Endothelial cell of umbilical vein (primary cell): ENCODE results near the gene KCNH8. TPM values are rescaled to one million over a fixed set of nuclear protein-coding genes. Genes with fewer than 3 reads are reported as not detected.

ENCODE experiments used
- BruUV-seq: library from RNA; stranded (reverse); fragments of 400-500 nt; replicated peaks from 2 replicates; lab custom pipeline; 2021; lab: Mats Ljungman, UMichigan
- CTCF ChIA-PET: fragments of 300-600, 350-600 bp; sonication (Branson Sonifier 250); formaldehyde crosslinking; loops from one replicate; lab custom pipeline; 2021; ENCODE audit warnings: antibody characterized with exemption, inconsistent platforms; lab: Charles Lee
- POLR2A ChIA-PET: fragments of 300-600, 350-600 bp; sonication (Branson Sonifier 250); formaldehyde crosslinking; loops from one replicate; lab custom pipeline; 2021; ENCODE audit warnings: antibody characterized with exemption, inconsistent platforms; lab: Charles Lee
- DNase-seq: peaks from one replicate; pipeline ENCODE4 v3.0.0-alpha.2; 2011; ENCODE audit warnings: low read depth, low spot score
- FAIRE-seq: peaks from 2 replicates; lab custom pipeline; 2011; peaks lifted over from hg19 to GRCh38; lab: Jason Lieb, UNC
- H2AFZ ChIP-seq: 2 replicates; pipeline ENCODE4 v1.6.0; 2012; ENCODE audit warnings: low read depth, low read length, control low read depth, inconsistent platforms
- H3K27ac ChIP-seq: 2 replicates; pipeline ENCODE4 v1.5.1; 2011; ENCODE audit warnings: low read depth, mild to moderate bottlenecking, control low read depth, low read length, moderate library complexity; ENCODE audit not compliant: insufficient read depth
- H3K27me3 ChIP-seq, 2 experiments: 2 replicates each; pipeline versions ENCODE4 v1.6.0 to v1.6.1; 2011; ENCODE audit warnings: low read length in 2 of 2, mixed read lengths in 1 of 2; ENCODE audit not compliant: control insufficient read depth in 2 of 2, insufficient read depth in 2 of 2
- H3K36me3 ChIP-seq, 2 experiments: 2 replicates in 1 of 2; 3 replicates in 1 of 2; pipeline ENCODE4 v1.5.1; 2011; ENCODE audit warnings: low read length in 2 of 2, mild to moderate bottlenecking in 1 of 2, moderate library complexity in 1 of 2; ENCODE audit not compliant: control insufficient read depth in 2 of 2, insufficient read depth in 2 of 2; ENCODE audit errors: extremely low read depth in 1 of 2
- H3K4me1 ChIP-seq: 3 replicates; pipeline ENCODE4 v1.5.1; 2011; ENCODE audit warnings: mild to moderate bottlenecking, low read length; ENCODE audit not compliant: control insufficient read depth, insufficient read depth; ENCODE audit errors: extremely low read depth
- H3K4me2 ChIP-seq: 2 replicates; pipeline ENCODE4 v1.6.1; 2011; ENCODE audit warnings: low read length, control low read depth, mixed read lengths; ENCODE audit not compliant: insufficient read depth
- H3K4me3 ChIP-seq, 3 experiments: fragments of 200-600 bp in 1 of 3; sonication (generic), shearing (Covaris generic) in 1 of 3; replicated peaks in 1 of 3; 2 replicates each; pipeline ENCODE4 v1.5.1; 2011 to 2016; ENCODE audit warnings: control low read depth in 3 of 3, low read length in 3 of 3, mild to moderate bottlenecking in 2 of 3, inconsistent platforms in 1 of 3, low read depth in 1 of 3, moderate library complexity in 1 of 3; ENCODE audit not compliant: insufficient read depth in 1 of 3
- H3K79me2 ChIP-seq: 2 replicates; pipeline ENCODE4 v1.6.0; 2012; ENCODE audit warnings: low read length, inconsistent platforms; ENCODE audit not compliant: control insufficient read depth, insufficient read depth
- H3K9ac ChIP-seq: replicated peaks from 2 replicates; pipeline ENCODE3; 2011; ENCODE audit warnings: low read length, control low read depth; ENCODE audit not compliant: insufficient read depth; ENCODE audit errors: extremely low read depth
- H3K9me1 ChIP-seq: replicated peaks from 3 replicates; pipeline ENCODE4 v1.6.0; 2011; ENCODE audit warnings: mild to moderate bottlenecking, low read length; ENCODE audit not compliant: control insufficient read depth, insufficient read depth; ENCODE audit errors: extremely low read depth
- H3K9me3 ChIP-seq: replicated peaks from 2 replicates; pipeline ENCODE4 v1.5.1; 2012; ENCODE audit warnings: low read length, inconsistent platforms; ENCODE audit not compliant: control insufficient read depth, insufficient read depth
- H4K20me1 ChIP-seq: replicated peaks from 2 replicates; pipeline ENCODE3; 2011; ENCODE audit warnings: mild to moderate bottlenecking, low read length; ENCODE audit not compliant: control insufficient read depth, insufficient read depth; ENCODE audit errors: extremely low read depth
- CTCF ChIP-seq, 2 donors: IDR thresholded peaks; 1 replicate in 1 of 2; 2 replicates in 1 of 2; pipeline ENCODE4 v1.5.1; 2011; ENCODE audit warnings: low read length in 2 of 2, mild to moderate bottlenecking in 2 of 2, moderate library complexity in 2 of 2, control low read depth in 1 of 2, inconsistent platforms in 1 of 2, low read depth in 1 of 2; ENCODE audit not compliant: insufficient read depth in 1 of 2; ENCODE audit errors: extremely low read depth in 1 of 2
- EZH2 ChIP-seq: IDR thresholded peaks from 2 replicates; pipeline ENCODE4 v1.6.1; 2012; ENCODE audit warnings: borderline replicate concordance, low read depth, mild to moderate bottlenecking, moderate library complexity, low read length, inconsistent platforms; ENCODE audit not compliant: severe bottlenecking
- FOS ChIP-seq: IDR thresholded peaks from 2 replicates; pipeline ENCODE4 v1.6.1; 2011; ENCODE audit warnings: mild to moderate bottlenecking, low read length, moderate library complexity, borderline replicate concordance; ENCODE audit not compliant: insufficient read depth
- MAX ChIP-seq: IDR thresholded peaks from 2 replicates; pipeline ENCODE4 v1.6.1; 2011; ENCODE audit not compliant: insufficient read depth, insufficient read length
- POLR2A ChIP-seq: IDR thresholded peaks from 2 replicates; pipeline ENCODE4 v1.6.1; 2012; ENCODE audit warnings: low read depth, mild to moderate bottlenecking, control low read depth, low read length
- POLR2AphosphoS5 ChIP-seq: IDR thresholded peaks from 2 replicates; pipeline ENCODE4 v1.6.1; 2012; ENCODE audit warnings: low read depth, mild to moderate bottlenecking, control low read depth, low read length, moderate library complexity; ENCODE audit not compliant: insufficient read depth
- dilution Hi-C: fragments of 300-500 bp; cut with MboI; formaldehyde crosslinking; loops from one replicate; pipeline ENCODE4 v1.15.0; 2019; ENCODE audit warnings: low sequenced_read_pairs; ENCODE audit not compliant: extremely low pct_ligation_motif_present
- intact Hi-C: fragments of 100-400 bp; cut with micrococcal nuclease; formaldehyde crosslinking; loops from one replicate; pipeline ENCODE4 v1.10.0; 2022
- polyA plus RNA-seq, 4 experiments: library from polyadenylated mRNA; depleted of rRNA in 3 of 4; stranded (reverse) in 3 of 4; unstranded in 1 of 4; fragments of >200 nt; gene quantifications; 2 replicates each; pipeline versions ENCODE4 v1.2.1 to v1.2.3, GENCODE V29; 2011 to 2012; ENCODE audit warnings: missing spikeins in 1 of 4
- total RNA-seq: library from RNA; stranded (reverse); gene quantifications from 2 replicates; pipeline ENCODE4 v1.2.3, GENCODE V29; 2021

The KCNH8 gene
- total and polyA plus RNA-seq, 2 donors (not counting 3 experiments of a cell fraction or from before 2014, with no cell fraction given): not detected

GRCh38 chr3:19488939-19489338 is 340.6 kb downstream of the KCNH8 start:
- ChIA-PET POLR2A (no interaction called here), CTCF (no interaction called here)
- H3K4me1 ChIP-seq: no peaks in the 10 kb centered on the region
- DNase-seq (no peak), FAIRE-seq (no peak)
- BruUV-seq: no TSS peak
- H3K27ac ChIP-seq: no peak overlapping the region
- H2AFZ ChIP-seq: no peak overlapping the region
- H3K9me1 ChIP-seq: no peaks in the 10 kb centered on the region
- H3K9ac ChIP-seq: no peak overlapping the region
- no peaks in the 10 kb centered on the region for H4K20me1 ChIP-seq
- H3K36me3 ChIP-seq: no peaks in the 10 kb centered on the region
- H3K4me2 ChIP-seq: no peak overlapping the region
- H3K9me3 ChIP-seq: peaks cover 2% of the 10 kb centered on the region
- no peak for TF ChIP-seq EZH2
- no peaks in the 10 kb centered on the region for H3K79me2 ChIP-seq
- intact Hi-C loops (no loop called here), dilution Hi-C loops (no loop called here)
- H3K4me3 ChIP-seq: no peak overlapping the region
- no peaks in the 10 kb centered on the region for H3K27me3 ChIP-seq

- no peak overlapping the region for H3K4me2 ChIP-seq
- H3K9me3 ChIP-seq: peaks cover 2% of the 10 kb centered on the region
- no peaks in the 10 kb centered on the region for H4K20me1 ChIP-seq
- no peaks in the 10 kb centered on the region for H3K79me2 ChIP-seq
- BruUV-seq: no TSS peak
- no peaks in the 10 kb centered on the region for H3K36me3 ChIP-seq
- H3K4me1 ChIP-seq: no peaks in the 10 kb centered on the region
- H3K27me3 ChIP-seq: no peaks in the 10 kb centered on the region
- FAIRE-seq: no peak
- intact Hi-C loops (no loop called here), dilution Hi-C loops (no loop called here)
- no peak for TF ChIP-seq POLR2A
- no peak for TF ChIP-seq FOS
- TF ChIP-seq CTCF (IDR thresholded peaks at IDR 0.05; ENCODE audit: extremely low read depth in 1 of 2, insufficient read depth in 1 of 2, low read depth in 1 of 2, low read length in 2 of 2): no peak
- no peak for TF ChIP-seq MAX
- TF ChIP-seq EZH2: no peak
- TF ChIP-seq POLR2AphosphoS5: no peak
- H2AFZ ChIP-seq: no peak overlapping the region
- H3K27ac ChIP-seq: no peak overlapping the region
- no peak for DNase-seq
- CTCF ChIA-PET: no interaction called here
- H3K4me3 ChIP-seq: no peak overlapping the region
- no peak overlapping the region for H3K9ac ChIP-seq
- POLR2A ChIA-PET: no interaction called here
- no peaks in the 10 kb centered on the region for H3K9me1 ChIP-seq
Measured at GRCh38 chr3:19489936-19490335, 341.6 kb downstream of the KCNH8 start.
